ENCODE results near the gene ZNF439. TPM values are rescaled to one million over a fixed set of nuclear protein-coding genes. Genes with fewer than 3 reads are reported as not detected.

Gene ZNF439
- total and polyA plus RNA-seq, 10 of the 15 experiments (the other 5 are each of a cell fraction or from before 2014, with no cell fraction given): 0.43 to 2.5 (median 1.2) TPM

- TF ChIP-seq NRF1 (conservative IDR thresholded peaks at IDR 0.05; ENCODE audit: low read depth, low read length): no peak
- no peak for TF ChIP-seq MAX (IDR thresholded peaks at IDR 0.05; ENCODE audit: low read depth, low read length)
- no peak for TF ChIP-seq KAT2A (conservative IDR thresholded peaks at IDR 0.05; ENCODE audit: control insufficient read depth, low read depth, low read length)
- no peak for TF ChIP-seq SIX5 (IDR thresholded peaks at IDR 0.05; ENCODE audit: low read depth, low read length, severe bottlenecking)
- Histone ChIP-seq H3K27me3 (replicated peaks in 1 of 2; ENCODE audit: control insufficient read depth in 2 of 2, insufficient read depth in 2 of 2, low read length in 1 of 2) (no peaks in the 10 kb centered on the region), H3K4me3 (no peak overlapping the region), H3K27ac (ENCODE audit: control insufficient read depth, insufficient read depth) (no peak overlapping the region), H2AFZ (ENCODE audit: control insufficient read depth, low read depth, low read length) (no peak overlapping the region), H3K9me3 (replicated peaks; ENCODE audit: control insufficient read depth, insufficient read depth, low read length) (peaks cover 35% of the 10 kb centered on the region), H4K20me1 (ENCODE audit: control insufficient read depth, insufficient read depth) (no peaks in the 10 kb centered on the region), H3K9ac (ENCODE audit: control insufficient read depth, insufficient read depth, low read length) (no peak overlapping the region), H3K36me3 (ENCODE audit: control insufficient read depth in 2 of 2, insufficient read depth in 2 of 2, low read length in 1 of 2) (peaks cover 1 to 16% of the 10 kb centered on the region in 2 experiments; a peak in 1 of 4 replicates), H3K4me2 (ENCODE audit: control insufficient read depth, insufficient read depth) (no peak overlapping the region), H3K79me2 (ENCODE audit: control insufficient read depth, insufficient read depth, low read length) (no peaks in the 10 kb centered on the region), H3K4me1 (ENCODE audit: control insufficient read depth, insufficient read depth, low read length) (no peaks in the 10 kb centered on the region)
- ATAC-seq: no peak
- ChIA-PET RAD21 (ENCODE audit: unreplicated experiment) (no interaction called here), SMC1A (ENCODE audit: uncharacterized antibody, unreplicated experiment) (no interaction called here), CTCF (no interaction called here), POLR2A (no interaction called here)
- no TSS peak for BruUV-seq (replicated peaks)
- in situ Hi-C loops (cut with MboI) (no loop called here), intact Hi-C loops (cut with micrococcal nuclease; ENCODE audit: unreplicated experiment) (no loop called here)
- DNase-seq (ENCODE audit: low read depth, low spot score): no peak
- WGBS (ENCODE audit: insufficient coverage, insufficient replicate concordance, low lambda C conversion rate, missing lambda C conversion rate): 98% methylated on average over 8 of the region's 8 CpGs
- no peak for FAIRE-seq
Measured at GRCh38 chr19:11832253-11832912, 16.1 kb upstream of the ZNF439 start.

GRCh38 chr19:11833541-11833940 is 15.0 kb upstream of the ZNF439 start:
- Histone ChIP-seq H3K9me3 (replicated peaks; ENCODE audit: control insufficient read depth, insufficient read depth, low read length) (peaks cover 35% of the 10 kb centered on the region), H3K9ac (ENCODE audit: control insufficient read depth, insufficient read depth, low read length) (no peak overlapping the region), H3K79me2 (ENCODE audit: control insufficient read depth, insufficient read depth, low read length) (no peaks in the 10 kb centered on the region), H3K36me3 (ENCODE audit: control insufficient read depth in 2 of 2, insufficient read depth in 2 of 2, low read length in 1 of 2) (peaks cover 1 to 16% of the 10 kb centered on the region in 2 experiments; a peak in 1 of 4 replicates), H3K4me1 (ENCODE audit: control insufficient read depth, insufficient read depth, low read length) (no peaks in the 10 kb centered on the region), H3K27me3 (replicated peaks in 1 of 2; ENCODE audit: control insufficient read depth in 2 of 2, insufficient read depth in 2 of 2, low read length in 1 of 2) (no peaks in the 10 kb centered on the region), H4K20me1 (ENCODE audit: control insufficient read depth, insufficient read depth) (no peaks in the 10 kb centered on the region), H2AFZ (ENCODE audit: control insufficient read depth, low read depth, low read length) (no peak overlapping the region), H3K27ac (ENCODE audit: control insufficient read depth, insufficient read depth) (no peak overlapping the region), H3K4me2 (ENCODE audit: control insufficient read depth, insufficient read depth) (no peak overlapping the region), H3K4me3 (no peak overlapping the region)
- WGBS (ENCODE audit: insufficient coverage, insufficient replicate concordance, low lambda C conversion rate, missing lambda C conversion rate): 93% methylated on average over 2 of the region's 2 CpGs
- BruUV-seq (replicated peaks): no TSS peak
- intact Hi-C loops (cut with micrococcal nuclease; ENCODE audit: unreplicated experiment): no loop called here
- SMC1A ChIA-PET (ENCODE audit: uncharacterized antibody, unreplicated experiment): no interaction called here
- CTCF ChIA-PET: no interaction called here
- DNase-seq (ENCODE audit: low read depth, low spot score): no peak
- RAD21 ChIA-PET (ENCODE audit: unreplicated experiment): no interaction called here
- ATAC-seq: no peak
- POLR2A ChIA-PET: no interaction called here
- in situ Hi-C loops (cut with MboI): no loop called here
- no peak for FAIRE-seq
- TF ChIP-seq IRF4 (IDR thresholded peaks at IDR 0.05; ENCODE audit: low read depth, low read length): no peak
- no peak for TF ChIP-seq TAF1 (IDR thresholded peaks at IDR 0.05; ENCODE audit: borderline replicate concordance, low read depth, low read length)
- no peak for TF ChIP-seq ZNF274 (IDR thresholded peaks at IDR 0.05; ENCODE audit: insufficient read depth, insufficient read length)
- no peak for TF ChIP-seq MYB (IDR thresholded peaks at IDR 0.05; ENCODE audit: borderline replicate concordance, low read depth, low read length)
- TF ChIP-seq BCL3 (IDR thresholded peaks at IDR 0.05; ENCODE audit: borderline replicate concordance, insufficient read depth, low read depth, low read length, poor library complexity, severe bottlenecking): no peak
- no peak for TF ChIP-seq KAT2A (conservative IDR thresholded peaks at IDR 0.05; ENCODE audit: control insufficient read depth, low read depth, low read length)
- TF ChIP-seq DPF2 (IDR thresholded peaks at IDR 0.05): no peak
- no peak for TF ChIP-seq PRDM15 (CRISPR knock-in tag; IDR thresholded peaks at IDR 0.05)

Measured in GM12878 (cell line).